ENCODE results near the gene R3HCC1L. TPM values are rescaled to one million over a fixed set of nuclear protein-coding genes. Genes with fewer than 3 reads are reported as not detected.
"Not testable (repeated sequence)": the region's sequence is repeated elsewhere in the genome, so short reads cannot be mapped to it uniquely, and the experiment has no call there.

The R3HCC1L gene
- polyA plus RNA-seq, 3 donors, result 20.2 to 20.6 (median 20.4) TPM

GRCh38 chr10:98167191-98167590 lies 32.7 kb downstream of the R3HCC1L start:
- DNase-seq (ENCODE audit: extremely low read depth in 1 of 11, low read depth in 9 of 11, low spot score in 4 of 11), result no peak

- no peak for DNase-seq (ENCODE audit: extremely low read depth in 1 of 11, low read depth in 9 of 11, low spot score in 4 of 11)
These were observed 33.7 kb downstream of the R3HCC1L start for GRCh38 chr10:98168147-98168546.

GRCh38 chr10:98168766-98169165 lies 34.3 kb downstream of the R3HCC1L start:
- no peak for DNase-seq (ENCODE audit: extremely low read depth in 1 of 11, low read depth in 9 of 11, low spot score in 4 of 11)

GRCh38 chr10:98169379-98169778 lies 34.9 kb downstream of the R3HCC1L start:
- no peak for DNase-seq (ENCODE audit: extremely low read depth in 1 of 11, low read depth in 9 of 11, low spot score in 4 of 11)

- peak in 9 of 11 donors; percentile 10 to 50 (median 34) for DNase-seq (ENCODE audit: extremely low read depth in 1 of 11, low read depth in 9 of 11, low spot score in 4 of 11)
These were observed 36.0 kb downstream of the R3HCC1L start for GRCh38 chr10:98170249-98171117.

GRCh38 chr10:98172073-98172472 lies 37.6 kb downstream of the R3HCC1L start:
- no peak for DNase-seq (ENCODE audit: extremely low read depth in 1 of 11, low read depth in 9 of 11, low spot score in 4 of 11)

GRCh38 chr10:98172495-98172894 lies 38.0 kb downstream of the R3HCC1L start:
- DNase-seq (ENCODE audit: extremely low read depth in 1 of 11, low read depth in 9 of 11, low spot score in 4 of 11), result no peak

- DNase-seq (ENCODE audit: extremely low read depth in 1 of 11, low read depth in 9 of 11, low spot score in 4 of 11), result no peak
These were observed 38.8 kb downstream of the R3HCC1L start for GRCh38 chr10:98173260-98173659.

GRCh38 chr10:98182351-98182915 lies 48.0 kb downstream of the R3HCC1L start:
- not testable (repeated sequence) for DNase-seq (ENCODE audit: extremely low read depth in 1 of 11, low read depth in 9 of 11, low spot score in 4 of 11)

- no peak for DNase-seq (ENCODE audit: extremely low read depth in 1 of 11, low read depth in 9 of 11, low spot score in 4 of 11)
These were observed 52.2 kb downstream of the R3HCC1L start for GRCh38 chr10:98186681-98187080.

- not testable (repeated sequence) for DNase-seq (ENCODE audit: extremely low read depth in 1 of 11, low read depth in 9 of 11, low spot score in 4 of 11)
These were observed 56.3 kb downstream of the R3HCC1L start for GRCh38 chr10:98190773-98191172.

- DNase-seq (ENCODE audit: extremely low read depth in 1 of 11, low read depth in 9 of 11, low spot score in 4 of 11), result no peak
These were observed 58.6 kb downstream of the R3HCC1L start for GRCh38 chr10:98193037-98193436.

GRCh38 chr10:98194633-98195032 lies 60.2 kb downstream of the R3HCC1L start:
- no peak for DNase-seq (ENCODE audit: extremely low read depth in 1 of 11, low read depth in 9 of 11, low spot score in 4 of 11)

GRCh38 chr10:98195120-98195519 lies 60.7 kb downstream of the R3HCC1L start:
- no peak for DNase-seq (ENCODE audit: extremely low read depth in 1 of 11, low read depth in 9 of 11, low spot score in 4 of 11)

GRCh38 chr10:98196985-98197384 lies 62.5 kb downstream of the R3HCC1L start:
- no peak for DNase-seq (ENCODE audit: extremely low read depth in 1 of 11, low read depth in 9 of 11, low spot score in 4 of 11)

- DNase-seq (ENCODE audit: extremely low read depth in 1 of 11, low read depth in 9 of 11, low spot score in 4 of 11), result no peak
These were observed 67.3 kb downstream of the R3HCC1L start for GRCh38 chr10:98201760-98202159.

- DNase-seq (ENCODE audit: extremely low read depth in 1 of 11, low read depth in 9 of 11, low spot score in 4 of 11), result no peak
These were observed 67.9 kb downstream of the R3HCC1L start for GRCh38 chr10:98202378-98202777.

GRCh38 chr10:98205351-98205750 lies 70.9 kb downstream of the R3HCC1L start:
- DNase-seq (ENCODE audit: extremely low read depth in 1 of 11, low read depth in 9 of 11, low spot score in 4 of 11), result no peak

- DNase-seq (ENCODE audit: extremely low read depth in 1 of 11, low read depth in 9 of 11, low spot score in 4 of 11), result no peak
These were observed 74.5 kb downstream of the R3HCC1L start for GRCh38 chr10:98208925-98209324.

- DNase-seq (ENCODE audit: extremely low read depth in 1 of 11, low read depth in 9 of 11, low spot score in 4 of 11), result no peak
These were observed 75.0 kb downstream of the R3HCC1L start for GRCh38 chr10:98209441-98209840.

GRCh38 chr10:98212196-98212595 lies 77.7 kb downstream of the R3HCC1L start:
- DNase-seq (ENCODE audit: extremely low read depth in 1 of 11, low read depth in 9 of 11, low spot score in 4 of 11), result no peak

Measured in renal cortex interstitium (tissue), 11 donors.